Stimulated activated memory B cell treated with anti-CD40 and anti-IgM and Interleukin-4, amounts not matched to agents 10 μg/mL and 1 μg/mL and 100 μg/mL, for 72 hours (primary cell): ENCODE results near the gene CSK.

Experiments used
- ATAC-seq: fragments of 150-1000 bp; cut with Tn5 transposase; 2 replicates; pipeline ENCODE4 v1.10.0; 2021
- H3K27ac Mint-ChIP-seq: one replicate; pipeline ENCODE4 v1.8.0; 2022; ENCODE audit warnings: mild to moderate bottlenecking, mixed read lengths
- H3K27me3 Mint-ChIP-seq: one replicate; pipeline ENCODE4 v1.8.0; 2022; ENCODE audit warnings: mixed read lengths
- H3K36me3 Mint-ChIP-seq: one replicate; pipeline ENCODE4 v1.8.0; 2022; ENCODE audit warnings: mixed read lengths
- H3K4me1 Mint-ChIP-seq: one replicate; pipeline ENCODE4 v1.8.0; 2022; ENCODE audit warnings: mixed read lengths
- H3K4me3 Mint-ChIP-seq: one replicate; pipeline ENCODE4 v1.8.0; 2022; ENCODE audit warnings: mild to moderate bottlenecking, moderate library complexity, mixed read lengths
- H3K9me3 Mint-ChIP-seq: one replicate; pipeline ENCODE4 v1.8.0; 2022; ENCODE audit warnings: mixed read lengths

The CSK gene

GRCh38 chr15:74763416-74763815 lies 18.5 kb upstream of the CSK start:
- Mint-ChIP-seq H3K4me3 (no peak overlapping the region), H3K27me3 (peaks cover 19% of the 10 kb centered on the region), H3K36me3 (no peaks in the 10 kb centered on the region), H3K27ac (peak overlapping the region; percentile 43), H3K9me3 (no peaks in the 10 kb centered on the region), H3K4me1 (peaks cover 8% of the 10 kb centered on the region)
- no peak for ATAC-seq

GRCh38 chr15:74767167-74768098 lies 14.4 kb upstream of the CSK start:
- H3K36me3 Mint-ChIP-seq, result no peaks in the 10 kb centered on the region
- ATAC-seq, result no peak

GRCh38 chr15:74768099-74768770 lies 13.6 kb upstream of the CSK start:
- Mint-ChIP-seq H3K27ac (no peak overlapping the region), H3K4me1 (peaks cover 33% of the 10 kb centered on the region), H3K9me3 (no peaks in the 10 kb centered on the region), H3K36me3 (no peaks in the 10 kb centered on the region), H3K4me3 (no peak overlapping the region), H3K27me3 (peaks cover 16% of the 10 kb centered on the region)
- no peak for ATAC-seq

More at GRCh38 chr15:74767167-74768098, 14.4 kb upstream of the CSK start:
- Mint-ChIP-seq H3K4me1 (peaks cover 29% of the 10 kb centered on the region), H3K27me3 (peaks cover 19% of the 10 kb centered on the region), H3K9me3 (no peaks in the 10 kb centered on the region), H3K27ac (no peak overlapping the region), H3K4me3 (no peak overlapping the region)

- no peak overlapping the region for H3K27ac Mint-ChIP-seq
- no peaks in the 10 kb centered on the region for H3K36me3 Mint-ChIP-seq
- peak overlapping the region; percentile 36 for H3K4me3 Mint-ChIP-seq
- peaks cover 11% of the 10 kb centered on the region for H3K27me3 Mint-ChIP-seq
- H3K9me3 Mint-ChIP-seq, result no peaks in the 10 kb centered on the region
- H3K4me1 Mint-ChIP-seq, result peaks cover 39% of the 10 kb centered on the region
- ATAC-seq, result peak; percentile 65
Observed at GRCh38 chr15:74768771-74769342, 13.0 kb upstream of the CSK start.

GRCh38 chr15:74769463-74770025 lies 12.3 kb upstream of the CSK start:
- H3K4me1 Mint-ChIP-seq, result peaks cover 46% of the 10 kb centered on the region

GRCh38 chr15:74770211-74770903 lies 11.5 kb upstream of the CSK start:
- Mint-ChIP-seq H3K4me3 (no peak overlapping the region), H3K4me1 (peaks cover 54% of the 10 kb centered on the region), H3K27me3 (peaks cover 11% of the 10 kb centered on the region), H3K36me3 (no peaks in the 10 kb centered on the region), H3K9me3 (no peaks in the 10 kb centered on the region), H3K27ac (peak overlapping the region; percentile 96)
- no peak for ATAC-seq

More at GRCh38 chr15:74769463-74770025, 12.3 kb upstream of the CSK start:
- no peak for ATAC-seq
- no peaks in the 10 kb centered on the region for H3K36me3 Mint-ChIP-seq
- no peaks in the 10 kb centered on the region for H3K9me3 Mint-ChIP-seq
- no peak overlapping the region for H3K27ac Mint-ChIP-seq
- peaks cover 11% of the 10 kb centered on the region for H3K27me3 Mint-ChIP-seq
- no peak overlapping the region for H3K4me3 Mint-ChIP-seq

GRCh38 chr15:74773329-74773728 lies 8.6 kb upstream of the CSK start:
- no peak for ATAC-seq
- peak overlapping the region; percentile 96 for H3K27ac Mint-ChIP-seq
- peaks cover 84% of the 10 kb centered on the region for H3K4me1 Mint-ChIP-seq
- H3K27me3 Mint-ChIP-seq, result no peaks in the 10 kb centered on the region
- H3K36me3 Mint-ChIP-seq, result no peaks in the 10 kb centered on the region
- no peaks in the 10 kb centered on the region for H3K9me3 Mint-ChIP-seq
- no peak overlapping the region for H3K4me3 Mint-ChIP-seq

- Mint-ChIP-seq H3K27ac (peak overlapping the region; percentile 96), H3K36me3 (no peaks in the 10 kb centered on the region), H3K4me1 (peaks cover 85% of the 10 kb centered on the region), H3K9me3 (no peaks in the 10 kb centered on the region), H3K27me3 (no peaks in the 10 kb centered on the region), H3K4me3 (no peak overlapping the region)
- no peak for ATAC-seq
Observed at GRCh38 chr15:74773731-74774252, 8.1 kb upstream of the CSK start.

GRCh38 chr15:74775132-74775562 lies 6.7 kb upstream of the CSK start:
- no peak for ATAC-seq
- peaks cover 95% of the 10 kb centered on the region for H3K4me1 Mint-ChIP-seq
- no peaks in the 10 kb centered on the region for H3K27me3 Mint-ChIP-seq
- no peaks in the 10 kb centered on the region for H3K36me3 Mint-ChIP-seq
- H3K9me3 Mint-ChIP-seq, result no peaks in the 10 kb centered on the region
- peak overlapping the region; percentile 96 for H3K27ac Mint-ChIP-seq
- H3K4me3 Mint-ChIP-seq, result peak overlapping the region; percentile 58

- no peak for ATAC-seq
- no peak overlapping the region for H3K4me3 Mint-ChIP-seq
- H3K27me3 Mint-ChIP-seq, result no peaks in the 10 kb centered on the region
- H3K4me1 Mint-ChIP-seq, result peaks cover 100% of the 10 kb centered on the region
- H3K27ac Mint-ChIP-seq, result peak overlapping the region; percentile 96
- H3K9me3 Mint-ChIP-seq, result no peaks in the 10 kb centered on the region
- no peaks in the 10 kb centered on the region for H3K36me3 Mint-ChIP-seq
Observed at GRCh38 chr15:74775894-74776293, 6.0 kb upstream of the CSK start.

GRCh38 chr15:74776821-74777768 lies 4.8 kb upstream of the CSK start:
- peak overlapping the region; percentile 64 for H3K4me3 Mint-ChIP-seq
- H3K27ac Mint-ChIP-seq, result peak overlapping the region; percentile 96
- H3K36me3 Mint-ChIP-seq, result no peaks in the 10 kb centered on the region
- no peaks in the 10 kb centered on the region for H3K9me3 Mint-ChIP-seq
- no peaks in the 10 kb centered on the region for H3K27me3 Mint-ChIP-seq
- peak; percentile 80 for ATAC-seq
- peaks cover 96% of the 10 kb centered on the region for H3K4me1 Mint-ChIP-seq

GRCh38 chr15:74777769-74778598 lies 3.9 kb upstream of the CSK start:
- peak overlapping the region; percentile 64 for H3K4me3 Mint-ChIP-seq
- ATAC-seq, result peak; percentile 38
- no peaks in the 10 kb centered on the region for H3K27me3 Mint-ChIP-seq
- H3K27ac Mint-ChIP-seq, result peak overlapping the region; percentile 96
- no peaks in the 10 kb centered on the region for H3K9me3 Mint-ChIP-seq
- peaks cover 87% of the 10 kb centered on the region for H3K4me1 Mint-ChIP-seq
- H3K36me3 Mint-ChIP-seq, result peaks cover 5% of the 10 kb centered on the region

- Mint-ChIP-seq H3K4me3 (peak overlapping the region; percentile 64), H3K9me3 (no peaks in the 10 kb centered on the region), H3K27ac (peak overlapping the region; percentile 96)
Observed at GRCh38 chr15:74778599-74778970, 3.3 kb upstream of the CSK start.

More at GRCh38 chr15:74778599-74778970, 3.3 kb upstream of the CSK start:
- Mint-ChIP-seq H3K36me3 (peaks cover 11% of the 10 kb centered on the region), H3K4me1 (peaks cover 86% of the 10 kb centered on the region), H3K27me3 (no peaks in the 10 kb centered on the region)
- ATAC-seq, result no peak
